ENCODE results near the gene MAGI1. TPM values are rescaled to one million over a fixed set of nuclear protein-coding genes. Genes with fewer than 3 reads are reported as not detected.

Gene MAGI1
- total RNA-seq, 4 donors from 2014 or later: 17.2 to 40.8 (median 28.1) TPM

DNA sequence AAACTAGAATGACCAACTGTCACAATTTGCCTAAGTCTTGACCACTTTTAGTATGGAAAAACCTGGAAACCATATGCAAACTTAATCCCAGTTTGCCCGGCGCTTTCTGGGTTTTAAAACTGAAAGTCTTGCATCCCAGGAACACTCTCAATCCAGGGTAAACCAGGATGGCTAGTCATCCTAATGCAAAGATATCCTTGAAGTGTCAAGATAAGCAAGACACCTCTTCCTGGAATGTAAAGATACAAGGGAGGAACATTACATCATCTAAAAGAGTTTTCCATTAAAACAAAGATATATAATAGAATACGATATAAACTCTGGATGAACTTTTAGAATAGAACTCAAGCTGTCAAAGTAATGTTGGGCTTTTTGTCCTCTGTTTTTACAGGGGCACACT, 188.5 kb downstream of the MAGI1 start:
- WGBS, 2 donors (ENCODE audit: low coverage in 1 of 2): 76% methylated on average over 3 of the region's 3 CpGs; no CpG with 5 or more reads in 1 of the 2 donors
- no peaks in the 10 kb centered on the region for H3K36me3 ChIP-seq
- no peak overlapping the region for H3K4me3 ChIP-seq
- H3K27me3 ChIP-seq: no peaks in the 10 kb centered on the region
- no peak overlapping the region for H3K27ac ChIP-seq
- TF ChIP-seq EP300 (IDR thresholded peaks at IDR 0.05) (no peak), POLR2AphosphoS5 (IDR thresholded peaks at IDR 0.05) (no peak), POLR2A (IDR thresholded peaks at IDR 0.05) (no peak)
- TF ChIP-seq, protein P1, sequence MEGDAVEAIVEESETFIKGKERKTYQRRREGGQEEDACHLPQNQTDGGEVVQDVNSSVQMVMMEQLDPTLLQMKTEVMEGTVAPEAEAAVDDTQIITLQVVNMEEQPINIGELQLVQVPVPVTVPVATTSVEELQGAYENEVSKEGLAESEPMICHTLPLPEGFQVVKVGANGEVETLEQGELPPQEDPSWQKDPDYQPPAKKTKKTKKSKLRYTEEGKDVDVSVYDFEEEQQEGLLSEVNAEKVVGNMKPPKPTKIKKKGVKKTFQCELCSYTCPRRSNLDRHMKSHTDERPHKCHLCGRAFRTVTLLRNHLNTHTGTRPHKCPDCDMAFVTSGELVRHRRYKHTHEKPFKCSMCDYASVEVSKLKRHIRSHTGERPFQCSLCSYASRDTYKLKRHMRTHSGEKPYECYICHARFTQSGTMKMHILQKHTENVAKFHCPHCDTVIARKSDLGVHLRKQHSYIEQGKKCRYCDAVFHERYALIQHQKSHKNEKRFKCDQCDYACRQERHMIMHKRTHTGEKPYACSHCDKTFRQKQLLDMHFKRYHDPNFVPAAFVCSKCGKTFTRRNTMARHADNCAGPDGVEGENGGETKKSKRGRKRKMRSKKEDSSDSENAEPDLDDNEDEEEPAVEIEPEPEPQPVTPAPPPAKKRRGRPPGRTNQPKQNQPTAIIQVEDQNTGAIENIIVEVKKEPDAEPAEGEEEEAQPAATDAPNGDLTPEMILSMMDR (IDR thresholded peaks at IDR 0.05): no peak
- no peaks in the 10 kb centered on the region for H3K9me3 ChIP-seq
- ATAC-seq: no peak
- peaks cover 0 to 6% (median 0%) of the 10 kb centered on the region in 3 donors for H3K4me1 ChIP-seq

DNA sequence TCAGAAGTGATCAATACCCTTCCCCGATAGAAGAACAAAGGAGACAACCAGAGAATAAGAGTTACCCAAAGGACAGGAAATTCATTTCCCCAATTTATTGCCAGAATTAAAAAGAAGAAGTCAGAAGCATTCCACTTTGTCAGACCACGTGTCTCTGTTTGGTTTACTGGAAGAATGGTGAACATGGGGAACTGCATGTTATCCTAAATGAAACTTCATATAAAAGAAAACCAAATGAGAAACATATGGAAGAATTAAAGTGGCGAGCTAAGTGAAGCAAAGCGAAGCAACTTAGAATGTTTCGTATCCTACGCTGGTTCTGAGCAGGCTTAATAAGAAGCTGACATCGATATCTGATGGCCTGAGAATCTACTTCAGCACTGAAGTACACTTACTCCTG, 190.7 kb downstream of the MAGI1 start:
- Histone ChIP-seq H3K27me3 (no peaks in the 10 kb centered on the region), H3K4me1 (no peaks in the 10 kb centered on the region), H3K27ac (no peak overlapping the region), H3K4me3 (no peak overlapping the region), H3K9me3 (no peaks in the 10 kb centered on the region), H3K36me3 (no peaks in the 10 kb centered on the region)
- no peak for ATAC-seq
- TF ChIP-seq POLR2AphosphoS5 (IDR thresholded peaks at IDR 0.05) (no peak), EP300 (IDR thresholded peaks at IDR 0.05) (no peak), POLR2A (IDR thresholded peaks at IDR 0.05) (no peak)
- TF ChIP-seq, protein P1 (IDR thresholded peaks at IDR 0.05): no peak
- WGBS, 2 donors (ENCODE audit: low coverage in 1 of 2): 80 to 90% methylated on average over 7 of the region's 7 CpGs

DNA sequence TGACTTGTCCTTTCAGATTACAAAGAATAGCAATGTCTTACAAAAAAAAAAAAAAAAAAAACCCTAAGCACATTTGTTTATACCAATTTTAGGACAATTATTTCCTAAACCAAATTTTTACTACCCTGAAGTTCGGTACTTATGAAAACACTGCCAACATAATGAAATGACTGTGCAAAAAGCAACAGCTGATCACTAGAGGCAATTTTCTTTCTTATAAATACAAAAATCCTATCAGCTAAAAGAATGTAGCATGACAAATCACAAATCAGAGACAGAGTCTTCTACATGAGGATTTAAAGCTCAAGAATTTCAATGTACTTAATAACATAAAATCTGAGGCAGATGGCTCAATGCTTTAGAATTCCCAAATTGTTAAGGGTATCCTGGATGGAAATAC, 191.8 kb downstream of the MAGI1 start:
- Histone ChIP-seq H3K9me3 (no peaks in the 10 kb centered on the region), H3K27ac (no peak overlapping the region), H3K4me1 (no peaks in the 10 kb centered on the region), H3K27me3 (no peaks in the 10 kb centered on the region), H3K36me3 (no peaks in the 10 kb centered on the region), H3K4me3 (no peak overlapping the region)
- ATAC-seq: no peak
- 33 to 81% methylated on average over 1 of the region's 1 CpG for WGBS, 2 donors (ENCODE audit: low coverage in 1 of 2)
- TF ChIP-seq POLR2A (IDR thresholded peaks at IDR 0.05) (no peak), POLR2AphosphoS5 (IDR thresholded peaks at IDR 0.05) (no peak), EP300 (IDR thresholded peaks at IDR 0.05) (no peak)
- TF ChIP-seq, protein P1 (IDR thresholded peaks at IDR 0.05): no peak

DNA sequence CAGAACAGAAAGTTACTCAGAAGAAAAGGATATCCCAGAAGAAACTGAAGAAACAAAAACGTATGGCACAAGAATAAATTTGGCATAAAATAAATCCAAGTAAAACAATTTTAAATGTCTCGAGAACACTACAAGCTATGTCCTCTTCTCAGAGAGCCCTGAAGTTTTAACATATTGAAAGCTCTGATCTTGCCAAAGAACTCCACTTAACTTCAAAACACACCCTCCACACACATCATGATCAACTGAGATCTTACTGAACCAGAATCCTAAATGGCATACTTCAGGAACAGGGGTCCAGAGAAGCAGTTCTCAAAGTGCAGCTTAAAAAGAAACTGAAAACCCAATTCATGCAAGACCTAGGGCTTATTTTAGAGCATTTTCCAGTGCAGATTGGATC, 194.3 kb downstream of the MAGI1 start:
- no peak for ATAC-seq
- no peaks in the 10 kb centered on the region for H3K9me3 ChIP-seq
- no peaks in the 10 kb centered on the region for H3K36me3 ChIP-seq
- H3K27ac ChIP-seq: no peak overlapping the region
- no peak overlapping the region for H3K4me3 ChIP-seq
- TF ChIP-seq EP300 (IDR thresholded peaks at IDR 0.05) (no peak), POLR2AphosphoS5 (IDR thresholded peaks at IDR 0.05) (no peak), POLR2A (IDR thresholded peaks at IDR 0.05) (no peak)
- TF ChIP-seq, protein P1 (IDR thresholded peaks at IDR 0.05): no peak
- WGBS, 2 donors (ENCODE audit: low coverage in 1 of 2): 20 to 55% methylated on average over 1 to 2 of the region's 2 CpGs
- no peaks in the 10 kb centered on the region for H3K27me3 ChIP-seq
- H3K4me1 ChIP-seq: no peaks in the 10 kb centered on the region

DNA sequence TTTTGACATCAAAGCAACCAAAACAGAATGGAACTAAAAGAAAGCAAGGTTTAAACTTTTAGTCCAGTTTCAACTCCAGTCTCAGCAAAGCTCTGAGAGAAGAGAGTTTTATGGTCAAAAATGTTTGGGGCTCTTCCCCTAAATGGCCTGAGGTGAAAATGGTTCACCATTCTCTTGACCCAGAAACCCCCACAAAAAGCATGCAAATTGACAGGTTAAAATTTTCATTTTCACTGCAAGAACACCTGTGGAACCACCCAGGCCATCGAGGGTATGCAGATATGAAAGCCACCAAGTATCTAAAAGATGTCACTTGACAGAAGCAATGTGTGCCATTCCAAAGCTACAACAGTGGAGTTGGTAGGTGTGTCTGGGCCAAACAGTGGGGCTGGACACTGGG, 195.0 kb downstream of the MAGI1 start:
- Histone ChIP-seq H3K4me3 (no peak overlapping the region), H3K36me3 (no peaks in the 10 kb centered on the region), H3K9me3 (no peaks in the 10 kb centered on the region), H3K4me1 (no peaks in the 10 kb centered on the region), H3K27me3 (no peaks in the 10 kb centered on the region), H3K27ac (no peak overlapping the region)
- ATAC-seq: no peak
- TF ChIP-seq, protein P1 (IDR thresholded peaks at IDR 0.05): no peak
- TF ChIP-seq EP300 (IDR thresholded peaks at IDR 0.05) (no peak), POLR2AphosphoS5 (IDR thresholded peaks at IDR 0.05) (no peak), POLR2A (IDR thresholded peaks at IDR 0.05) (no peak)
- 83 to 100% methylated on average over 1 of the region's 1 CpG for WGBS, 2 donors (ENCODE audit: low coverage in 1 of 2)
